ENCODE results near the gene LGI1.

- no peak for TF ChIP-seq POLR2A (IDR thresholded peaks at IDR 0.05)
- TF ChIP-seq CTCF (IDR thresholded peaks at IDR 0.05) = no peak
- TF ChIP-seq POLR2AphosphoS5 (IDR thresholded peaks at IDR 0.05) = no peak
Measured at GRCh38 chr10:93745408-93746065, 12.2 kb upstream of the LGI1 start.
